PFSK-1 (cell line): ENCODE measurements around the gene PCSK4.

Experiments
- POLR2AphosphoS5 ChIP-seq: IDR thresholded peaks from 2 replicates; pipeline ENCODE4 v1.6.1; 2012; ENCODE audit warnings: low read depth, mild to moderate bottlenecking, control low read depth, low read length, moderate library complexity
- REST ChIP-seq, 2 experiments: IDR thresholded peaks; 2 replicates each; pipeline versions ENCODE4 v1.6.1 to v1.8.0; 2011 to 2012; ENCODE audit warnings: low read depth in 2 of 2, low read length in 2 of 2, control low read depth in 1 of 2, inconsistent platforms in 1 of 2, mild to moderate bottlenecking in 1 of 2, moderate library complexity in 1 of 2; ENCODE audit not compliant: insufficient read depth in 1 of 2
- SIN3A ChIP-seq: IDR thresholded peaks from 2 replicates; pipeline ENCODE4 v1.6.1; 2012; ENCODE audit warnings: mild to moderate bottlenecking, low read length, moderate library complexity, borderline replicate concordance; ENCODE audit not compliant: insufficient read depth
- TAF1 ChIP-seq: IDR thresholded peaks from 2 replicates; pipeline ENCODE4 v1.6.1; 2012; ENCODE audit warnings: low read length, control low read depth, borderline replicate concordance; ENCODE audit not compliant: insufficient read depth

GRCh38 chr19:1457031-1457739 lies 33.0 kb downstream of the PCSK4 start:
- TF ChIP-seq POLR2AphosphoS5 (no peak), SIN3A (no peak), REST (IDR thresholded peaks at IDR 0.05; ENCODE audit: insufficient read depth in 1 of 2, low read depth in 2 of 2, low read length in 2 of 2) (no peak), TAF1 (no peak)
